SK-N-MC (cell line): ENCODE measurements around the gene TRIM58.

Experiments used
- EZH2 ChIP-seq: fragments of 200-600 bp; sonication (generic); IDR thresholded peaks from one replicate; pipeline ENCODE4 v1.6.1; 2017; ENCODE audit warnings: antibody characterized with exemption
- FOXP2 ChIP-seq: optimal IDR thresholded peaks from 2 replicates; pipeline ENCODE3; 2011; ENCODE audit warnings: mild to moderate bottlenecking, moderate library complexity; ENCODE audit not compliant: insufficient read depth; ENCODE audit errors: extremely low read length, control extremely low read depth

GRCh38 chr1:247904122-247904521 is 47.1 kb downstream of the TRIM58 start:
- TF ChIP-seq FOXP2 (no peak), EZH2 (no peak)
